B cell (primary cell): Measurements from ENCODE around the gene LIG1. TPM values are rescaled to one million over a fixed set of nuclear protein-coding genes. Genes with fewer than 3 reads are reported as not detected.

ENCODE experiments used
- ATAC-seq: fragments of 200-7000 bp; cut with Tn5 transposase; one replicate; pipeline ENCODE4 v1.10.0; 2021; ENCODE audit warnings: low read depth, mild to moderate bottlenecking, moderate number of reproducible peaks, moderate library complexity
- CTCF ChIA-PET: fragments of 350-600 bp; sonication (Branson Sonifier 250); formaldehyde crosslinking; loops from one replicate; lab custom pipeline; 2021; ENCODE audit warnings: antibody characterized with exemption, inconsistent platforms; lab: Charles Lee
- POLR2A ChIA-PET: fragments of 350-600 bp; sonication (Branson Sonifier 250); formaldehyde crosslinking; loops from one replicate; lab custom pipeline; 2021; ENCODE audit warnings: antibody characterized with exemption; lab: Charles Lee
- DNase-seq: peaks from one replicate; pipeline ENCODE4 v3.0.0; 2013
- H2AFZ ChIP-seq: 2 replicates; pipeline ENCODE4 v1.6.1; 2012; ENCODE audit warnings: mild to moderate bottlenecking, low read depth, low read length; ENCODE audit not compliant: insufficient read depth, poor library complexity, severe bottlenecking
- H3K27ac ChIP-seq, 2 donors: 1 replicate in 1 of 2; 2 replicates in 1 of 2; pipeline ENCODE4 v1.5.1; 2012 to 2013; ENCODE audit warnings: low read length in 2 of 2, mild to moderate bottlenecking in 2 of 2, moderate library complexity in 1 of 2
- H3K27me3 ChIP-seq, 4 experiments: fragments of 200-600 bp in 1 of 4; sonication (generic) in 1 of 4; replicated peaks in 1 of 4; 1 replicate in 2 of 4; 2 replicates in 2 of 4; pipeline versions ENCODE4 v1.6.1 to v1.7.0; 2013 to 2016; ENCODE audit warnings: low read length in 3 of 4, mild to moderate bottlenecking in 2 of 4, mixed read lengths in 1 of 4, moderate library complexity in 1 of 4; ENCODE audit not compliant: insufficient read depth in 4 of 4, control insufficient read depth in 3 of 4; ENCODE audit errors: control extremely low read depth in 1 of 4
- H3K36me3 ChIP-seq, 2 experiments: replicated peaks in 1 of 2; 1 replicate in 1 of 2; 2 replicates in 1 of 2; pipeline versions ENCODE4 v1.6.1 to v1.7.1; 2013; ENCODE audit warnings: low read length in 1 of 2; ENCODE audit not compliant: insufficient read depth in 2 of 2, control insufficient read depth in 1 of 2; ENCODE audit errors: control extremely low read depth in 1 of 2, extremely low read depth in 1 of 2
- H3K4me1 ChIP-seq, 2 donors: fragments of 200-600 bp in 1 of 2; sonication (generic) in 1 of 2; 1 replicate in 1 of 2; 2 replicates in 1 of 2; pipeline versions ENCODE4 v1.5.1 to v1.6.1; 2013 to 2017; ENCODE audit warnings: low read length in 2 of 2; ENCODE audit not compliant: control insufficient read depth in 2 of 2, insufficient read depth in 2 of 2
- H3K4me2 ChIP-seq: replicated peaks from 2 replicates; pipeline ENCODE3; 2012; ENCODE audit warnings: mild to moderate bottlenecking, low read depth, low read length; ENCODE audit not compliant: poor library complexity, severe bottlenecking
- H3K4me3 ChIP-seq, 5 experiments: fragments of 200-600 bp in 1 of 5; sonication (generic) in 1 of 5; 1 replicate in 3 of 5; 2 replicates in 2 of 5; pipeline versions ENCODE4 v1.5.1 to v1.7.0; 2011 to 2016; ENCODE audit warnings: low read length in 4 of 5, mild to moderate bottlenecking in 4 of 5, low read depth in 2 of 5, control low read depth in 1 of 5, moderate library complexity in 1 of 5; ENCODE audit not compliant: insufficient read depth in 1 of 5; ENCODE audit errors: control extremely low read depth in 1 of 5, extremely low read depth in 1 of 5
- H3K79me2 ChIP-seq: fragments of 200-600 bp; sonication (generic); one replicate; pipeline ENCODE4 v1.6.0; 2016; ENCODE audit warnings: low read length; ENCODE audit not compliant: control insufficient read depth, insufficient read depth
- H3K9ac ChIP-seq: fragments of 200-600 bp; sonication (generic); 2 replicates; pipeline ENCODE4 v1.6.1; 2017; ENCODE audit warnings: mild to moderate bottlenecking, low read length, moderate library complexity
- H3K9me3 ChIP-seq, 3 donors: one replicate each; pipeline versions ENCODE4 v1.6.1 to v1.7.1; 2013; ENCODE audit warnings: low read length in 2 of 3; ENCODE audit not compliant: control insufficient read depth in 2 of 3, insufficient read depth in 1 of 3; ENCODE audit errors: control extremely low read depth in 1 of 3
- H4K20me1 ChIP-seq: 2 replicates; pipeline ENCODE4 v1.6.0; 2012; ENCODE audit warnings: mild to moderate bottlenecking, low read length; ENCODE audit not compliant: insufficient read depth, control insufficient read depth, poor library complexity, severe bottlenecking
- H3K27ac Mint-ChIP-seq: one replicate; pipeline ENCODE4 v1.8.0; 2021; ENCODE audit warnings: mixed read lengths
- H3K27me3 Mint-ChIP-seq: one replicate; pipeline ENCODE4 v1.8.0; 2021; ENCODE audit warnings: mixed read lengths
- H3K4me1 Mint-ChIP-seq: one replicate; pipeline ENCODE4 v1.8.0; 2021; ENCODE audit warnings: mixed read lengths
- H3K4me3 Mint-ChIP-seq: one replicate; pipeline ENCODE4 v1.8.0; 2021; ENCODE audit warnings: mixed read lengths
- H3K9me3 Mint-ChIP-seq: one replicate; pipeline ENCODE4 v1.8.0; 2022; ENCODE audit warnings: mixed read lengths; ENCODE audit not compliant: insufficient read depth
- CTCF ChIP-seq: fragments of 200-600 bp; IDR thresholded peaks from one replicate; pipeline ENCODE4 v1.8.0; 2022; ENCODE audit warnings: antibody characterized with exemption, mild to moderate bottlenecking
- EZH2 ChIP-seq: IDR thresholded peaks from 2 replicates; pipeline ENCODE4 v1.6.1; 2012; ENCODE audit warnings: borderline replicate concordance, low read depth, mild to moderate bottlenecking, moderate library complexity, low read length; ENCODE audit not compliant: insufficient read depth, poor library complexity, severe bottlenecking
- WGBS: methylation state at CpG from one replicate; pipeline ENCODE4 v1.1.5; 2013; ENCODE audit warnings: missing lambda C conversion rate; ENCODE audit not compliant: insufficient coverage; 5-methylcytosine and 5-hydroxymethylcytosine counted together
- intact Hi-C: fragments of 100-400 bp; cut with micrococcal nuclease; formaldehyde crosslinking; loops from one replicate; pipeline ENCODE4 v1.10.0; 2022
- polyA plus RNA-seq: library from polyadenylated mRNA; depleted of rRNA; stranded (reverse); fragments of >200 nt; gene quantifications from 2 replicates; pipeline ENCODE4 v1.2.3, GENCODE V29; 2012
- total RNA-seq, 2 donors: library from RNA; stranded (reverse); fragments of 120-200 nt in 1 of 2; gene quantifications; 1 replicate in 1 of 2; 2 replicates in 1 of 2; pipeline versions ENCODE4 v1.2.3 to v1.2.4, GENCODE V29; 2013 to 2022

LIG1 gene
- total and polyA plus RNA-seq, 2 donors (not counting 1 experiment from before 2014, with no cell fraction given) = 97.5 to 111 TPM

GRCh38 chr19:48186541-48186991 is 16.4 kb upstream of the LIG1 start:
- DNase-seq (peak; percentile 47), ATAC-seq (peak; percentile 69)
- Mint-ChIP-seq H3K4me3 (peak overlapping the region; percentile 71), H3K27me3 (no peaks in the 10 kb centered on the region), H3K9me3 (peaks cover 3% of the 10 kb centered on the region), H3K4me1 (peaks cover 29% of the 10 kb centered on the region), H3K27ac (peak overlapping the region; percentile 90)
- no peak for TF ChIP-seq EZH2
- TF ChIP-seq CTCF = no peak
- peaks cover 0 to 2% of the 10 kb centered on the region in 2 experiments for H3K36me3 ChIP-seq
- 5% methylated on average over 6 of the region's 8 CpGs for WGBS
- H3K4me3 ChIP-seq = peak overlapping the region in 1 of 5 experiments; percentile 20
- POLR2A ChIA-PET = interaction anchor here (1.2 kb wide), 1 partner anchor 14 kb away, joined by 5 read pairs; no protein-coding TSS in a partner anchor
- no peaks in the 10 kb centered on the region for H3K27me3 ChIP-seq
- H3K4me2 ChIP-seq = peak overlapping the region; percentile 61
- H3K79me2 ChIP-seq = peaks cover 3% of the 10 kb centered on the region
- H3K9me3 ChIP-seq = peaks cover 0 to 8% (median 3%) of the 10 kb centered on the region in 3 donors
- H3K4me1 ChIP-seq = peaks cover 19 to 23% of the 10 kb centered on the region in 2 donors
- H2AFZ ChIP-seq = peak overlapping the region; percentile 46
- H4K20me1 ChIP-seq = no peaks in the 10 kb centered on the region
- H3K9ac ChIP-seq = no peak overlapping the region
- H3K27ac ChIP-seq = peak overlapping the region; percentile 55 to 71
- CTCF ChIA-PET = interaction anchor here (0.6 to 1.7 kb wide), 3 partner anchors 31 to 80 kb away, joined by 4 to 5 read pairs (median 4); no protein-coding TSS in a partner anchor
- intact Hi-C loops = no loop called here

GRCh38 chr19:48186015-48186414 is 15.9 kb upstream of the LIG1 start:
- H3K4me3 ChIP-seq = no peak overlapping the region
- ChIA-PET POLR2A (interaction anchor here (1.2 to 2.4 kb wide), 2 partner anchors 14 to 18 kb away, joined by 5 to 11 read pairs; no protein-coding TSS in a partner anchor), CTCF (interaction anchor here (0.6 to 1.7 kb wide), 4 partner anchors 8 to 80 kb away, joined by 4 to 5 read pairs (median 4); no protein-coding TSS in a partner anchor)
- H3K9me3 ChIP-seq = peaks cover 0 to 9% (median 8%) of the 10 kb centered on the region in 3 donors
- peaks cover 1 to 2% of the 10 kb centered on the region in 2 experiments for H3K36me3 ChIP-seq
- H3K27me3 ChIP-seq = no peaks in the 10 kb centered on the region
- peak; percentile 12 for ATAC-seq
- no peak overlapping the region for H3K9ac ChIP-seq
- peaks cover 19 to 23% of the 10 kb centered on the region in 2 donors for H3K4me1 ChIP-seq
- TF ChIP-seq EZH2 (no peak), CTCF (no peak)
- H3K27ac ChIP-seq = peak overlapping the region; percentile 55 to 71
- H3K27me3 Mint-ChIP-seq = no peaks in the 10 kb centered on the region
- peak overlapping the region; percentile 61 for H3K4me2 ChIP-seq
- peaks cover 7% of the 10 kb centered on the region for H3K9me3 Mint-ChIP-seq
- WGBS = 100% methylated on average over 1 of the region's 5 CpGs
- intact Hi-C loops = no loop called here
- peaks cover 29% of the 10 kb centered on the region for H3K4me1 Mint-ChIP-seq
- peak; percentile 32 for DNase-seq
- peaks cover 3% of the 10 kb centered on the region for H3K79me2 ChIP-seq
- peak overlapping the region; percentile 46 for H2AFZ ChIP-seq
- peak overlapping the region; percentile 71 for H3K4me3 Mint-ChIP-seq
- H3K27ac Mint-ChIP-seq = peak overlapping the region; percentile 90
- H4K20me1 ChIP-seq = no peaks in the 10 kb centered on the region
